Mesenteric fat pad (tissue), 1 donor: Measurements from ENCODE around the gene MEGF10. TPM values are rescaled to one million over a fixed set of nuclear protein-coding genes. Genes with fewer than 3 reads are reported as not detected.

Experiments used
- DNase-seq: peaks from one replicate; pipeline ENCODE4 v3.0.0-alpha.2; 2020; ENCODE audit warnings: low spot score
- total RNA-seq: library from RNA; stranded (reverse); fragmentation: NEBNext Ultra II Directional; extraction: Animal tissue kit (Norgen Biotek cat#: 25700); gene quantifications from one replicate; pipeline ENCODE4 v1.2.1, GENCODE V29; 2021
- donor health status: DM: yes; HTN: yes; CAD: no.

The MEGF10 gene
- total RNA-seq, 1 donor from 2014 or later: 0.58 TPM

- no peak for DNase-seq
These were observed 35.8 kb downstream of the MEGF10 start for GRCh38 chr5:127326431-127326830.

- DNase-seq: no peak
These were observed 36.6 kb downstream of the MEGF10 start for GRCh38 chr5:127326976-127327755.

- no peak for DNase-seq
These were observed 39.5 kb downstream of the MEGF10 start for GRCh38 chr5:127330116-127330515.

- DNase-seq: no peak
These were observed 41.5 kb downstream of the MEGF10 start for GRCh38 chr5:127331890-127332649.

GRCh38 chr5:127333483-127333882 lies 42.9 kb downstream of the MEGF10 start:
- no peak for DNase-seq

- DNase-seq: no peak
These were observed 44.8 kb downstream of the MEGF10 start for GRCh38 chr5:127335381-127335780.

GRCh38 chr5:127337876-127338275 lies 47.3 kb downstream of the MEGF10 start:
- DNase-seq: no peak

- DNase-seq: no peak
These were observed 47.9 kb downstream of the MEGF10 start for GRCh38 chr5:127338501-127338900.

GRCh38 chr5:127340606-127341005 lies 50.0 kb downstream of the MEGF10 start:
- DNase-seq: no peak

GRCh38 chr5:127342364-127342763 lies 51.8 kb downstream of the MEGF10 start:
- DNase-seq: no peak

GRCh38 chr5:127343313-127343712 lies 52.7 kb downstream of the MEGF10 start:
- DNase-seq: no peak

GRCh38 chr5:127343866-127344265 lies 53.3 kb downstream of the MEGF10 start:
- no peak for DNase-seq

GRCh38 chr5:127344931-127345330 lies 54.3 kb downstream of the MEGF10 start:
- no peak for DNase-seq

GRCh38 chr5:127351418-127351817 lies 60.8 kb downstream of the MEGF10 start:
- no peak for DNase-seq

- no peak for DNase-seq
These were observed 61.5 kb downstream of the MEGF10 start for GRCh38 chr5:127352068-127352467.

GRCh38 chr5:127353327-127353726 lies 62.7 kb downstream of the MEGF10 start:
- DNase-seq: no peak

- no peak for DNase-seq
These were observed 63.2 kb downstream of the MEGF10 start for GRCh38 chr5:127353796-127354195.

GRCh38 chr5:127355337-127355736 lies 64.7 kb downstream of the MEGF10 start:
- DNase-seq: no peak

GRCh38 chr5:127358284-127358683 lies 67.7 kb downstream of the MEGF10 start:
- DNase-seq: no peak

- no peak for DNase-seq
These were observed 68.1 kb downstream of the MEGF10 start for GRCh38 chr5:127358740-127359139.

- no peak for DNase-seq
These were observed 68.9 kb downstream of the MEGF10 start for GRCh38 chr5:127359502-127359901.

- DNase-seq: no peak
These were observed 72.8 kb downstream of the MEGF10 start for GRCh38 chr5:127363403-127363802.

GRCh38 chr5:127367029-127367428 lies 76.4 kb downstream of the MEGF10 start:
- no peak for DNase-seq
